HG03520 (cell line): Measurements from ENCODE around the gene DGCR6.
"Not testable (repeated sequence)": the region's sequence is repeated elsewhere in the genome, so short reads cannot be mapped to it uniquely, and the experiment has no call there.

Experiments used
- ATAC-seq: cut with Tn5 transposase; IDR thresholded peaks from one replicate; pipeline ENCODE4 v1.9.1; 2021; ENCODE audit warnings: mild to moderate bottlenecking, moderate library complexity; ENCODE audit not compliant: unreplicated experiment

DGCR6 gene

DNA sequence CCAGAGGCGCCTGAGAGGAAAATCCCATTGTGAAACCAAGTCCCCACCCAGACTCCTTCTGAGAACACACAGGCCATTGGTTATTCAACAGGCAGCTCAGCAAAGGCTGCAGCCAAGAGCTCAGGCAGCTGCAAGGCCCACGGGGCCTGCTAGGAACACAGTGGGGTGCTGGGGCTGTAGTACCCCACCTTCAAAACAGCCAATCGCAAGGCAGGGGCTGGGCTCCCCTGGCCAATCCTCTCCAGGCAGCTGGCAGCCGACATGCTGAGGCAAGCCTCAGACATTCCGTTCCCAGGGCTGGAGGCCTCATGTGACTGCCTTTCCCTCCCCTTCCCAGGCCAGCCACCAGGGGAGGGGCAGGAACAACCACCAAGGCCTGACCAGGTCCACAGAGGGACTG, 23.3 kb downstream of the DGCR6 start:
- ATAC-seq, result no peak

DNA sequence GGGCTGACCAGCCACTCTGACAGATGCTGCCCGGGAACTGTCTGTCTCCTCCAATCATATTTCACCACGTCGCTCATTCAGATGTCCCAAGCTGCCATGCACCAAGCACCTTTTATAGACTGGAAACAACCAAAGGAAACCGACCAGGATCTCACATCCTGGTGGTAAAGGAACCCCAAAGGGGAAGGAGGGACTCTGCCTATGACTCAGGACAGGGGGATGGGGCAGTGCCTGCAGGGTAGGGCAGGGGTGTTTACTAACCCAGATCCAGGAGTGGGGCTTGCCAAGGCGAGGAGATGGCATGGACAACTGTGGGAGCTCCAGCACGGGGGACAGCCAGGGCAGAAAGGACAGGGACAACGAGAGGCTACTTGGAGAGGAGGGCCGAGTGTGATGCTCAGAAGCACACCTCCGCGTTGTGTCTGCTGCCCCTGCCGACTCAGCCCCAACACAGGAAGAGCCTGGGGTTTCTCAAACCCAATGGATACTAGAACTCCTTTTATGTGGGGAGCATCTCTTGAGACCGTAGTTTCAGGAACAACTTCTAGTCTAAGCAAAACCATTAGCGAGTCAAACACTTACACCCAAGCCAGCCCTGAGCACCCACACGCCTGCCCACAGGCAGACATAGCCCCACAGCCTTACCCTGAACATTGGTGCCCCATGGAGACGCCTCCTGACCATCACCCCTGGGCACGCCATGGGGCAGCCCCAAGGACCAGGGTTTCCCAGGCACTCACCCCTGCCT, 26.0 kb downstream of the DGCR6 start:
- ATAC-seq, result no peak

DNA sequence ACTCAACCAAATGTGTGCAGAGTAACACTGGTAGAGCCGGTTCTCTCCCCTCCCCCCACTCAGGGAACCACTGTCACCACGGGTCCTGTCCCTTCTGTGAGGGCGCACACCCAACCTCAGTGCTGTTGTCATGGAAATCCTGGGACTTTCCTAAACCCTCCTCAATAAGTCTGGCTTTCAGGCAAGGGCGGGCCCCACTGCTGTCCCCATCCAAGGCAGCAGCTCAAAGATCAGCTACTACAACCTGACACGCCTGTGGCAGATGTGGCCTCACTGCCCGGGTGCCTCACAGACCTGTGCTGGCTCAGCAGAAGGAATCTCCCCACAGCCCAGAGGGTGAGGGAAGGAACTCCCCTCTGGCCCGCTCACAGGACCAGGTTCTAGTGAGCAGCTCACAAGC, 27.8 kb downstream of the DGCR6 start:
- no peak for ATAC-seq

- not testable (repeated sequence) for ATAC-seq
These were observed 28.6 kb downstream of the DGCR6 start for GRCh38 chr22:18934688-18935087.

DNA sequence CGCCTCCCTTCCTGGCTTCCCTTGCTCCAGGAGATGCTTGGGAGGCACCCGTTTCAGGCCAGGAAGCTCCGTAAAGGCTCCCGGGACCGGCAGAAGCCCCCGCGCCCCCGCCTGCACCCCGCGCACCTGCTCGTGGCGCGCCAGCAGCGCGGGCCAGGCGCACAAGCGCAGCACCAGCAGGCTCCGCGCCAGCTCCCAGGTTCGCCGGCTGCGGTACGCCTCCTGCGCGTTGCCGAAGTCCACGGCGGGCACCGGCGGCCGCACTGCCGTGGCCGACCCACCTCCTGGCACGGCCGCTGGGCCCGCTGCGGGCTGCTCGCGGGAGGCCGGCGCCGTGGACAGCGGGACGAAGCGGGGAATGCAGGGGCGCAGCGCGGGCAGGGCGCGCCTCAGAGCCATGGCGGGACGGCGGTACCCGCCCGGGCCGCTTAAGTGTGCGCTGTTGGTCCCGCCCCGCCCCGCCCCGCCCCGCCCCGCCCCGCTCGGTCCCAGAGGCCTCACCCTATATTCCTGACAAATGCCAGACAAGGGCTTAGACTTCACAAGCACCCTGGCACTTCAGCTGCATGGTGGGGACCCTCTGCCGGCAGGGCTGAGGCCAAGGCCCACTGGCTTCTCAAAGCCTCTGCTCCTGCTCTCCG, 29.9 kb downstream of the DGCR6 start, which contains the start of gene PRODH:
Gene PRODH (minus strand): TSS at position 405 of the 641 bp plus-strand sequence. CDS start 6 bp downstream, at position 399.
- no peak for ATAC-seq

GRCh38 chr22:18938691-18939090, 32.6 kb downstream of the DGCR6 start:
- not testable (repeated sequence) for ATAC-seq

DNA sequence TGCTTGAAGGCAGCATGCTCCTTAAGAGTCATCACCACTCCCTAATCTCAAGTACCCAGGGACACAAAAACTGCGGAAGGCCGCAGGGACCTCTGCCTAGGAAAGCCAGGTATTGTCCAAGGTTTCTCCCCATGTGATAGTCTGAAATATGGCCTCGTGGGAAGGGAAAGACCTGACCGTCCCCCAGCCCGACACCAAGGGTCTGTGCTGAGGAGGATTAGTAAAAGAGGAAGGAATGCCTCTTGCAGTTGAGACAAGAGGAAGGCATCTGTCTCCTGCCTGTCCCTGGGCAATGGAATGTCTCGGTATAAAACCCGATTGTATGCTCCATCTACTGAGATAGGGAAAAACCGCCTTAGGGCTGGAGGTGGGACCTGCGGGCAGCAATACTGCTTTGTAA, 41.0 kb downstream of the DGCR6 start:
- not testable (repeated sequence) for ATAC-seq

DNA sequence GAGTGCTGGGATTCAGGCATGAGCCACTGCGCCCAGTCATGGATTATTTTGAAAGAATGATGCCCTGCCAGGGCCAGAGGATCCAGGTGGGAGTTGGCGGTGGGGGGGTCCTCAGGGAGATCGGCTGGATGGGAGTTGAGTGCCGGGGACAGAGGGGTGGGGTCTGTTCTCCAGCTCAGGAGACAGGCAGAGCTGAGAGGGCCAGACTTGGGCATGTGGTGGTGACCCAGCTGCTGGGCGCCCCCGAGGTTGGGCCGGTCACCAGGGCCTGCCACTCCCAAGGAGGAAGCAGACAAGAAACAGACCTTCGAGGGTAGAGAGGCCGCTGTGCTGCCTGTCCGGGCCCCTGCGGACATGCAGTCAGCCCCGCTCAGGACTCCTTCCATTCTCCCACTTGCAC, 41.8 kb downstream of the DGCR6 start:
- ATAC-seq, result no peak

DNA sequence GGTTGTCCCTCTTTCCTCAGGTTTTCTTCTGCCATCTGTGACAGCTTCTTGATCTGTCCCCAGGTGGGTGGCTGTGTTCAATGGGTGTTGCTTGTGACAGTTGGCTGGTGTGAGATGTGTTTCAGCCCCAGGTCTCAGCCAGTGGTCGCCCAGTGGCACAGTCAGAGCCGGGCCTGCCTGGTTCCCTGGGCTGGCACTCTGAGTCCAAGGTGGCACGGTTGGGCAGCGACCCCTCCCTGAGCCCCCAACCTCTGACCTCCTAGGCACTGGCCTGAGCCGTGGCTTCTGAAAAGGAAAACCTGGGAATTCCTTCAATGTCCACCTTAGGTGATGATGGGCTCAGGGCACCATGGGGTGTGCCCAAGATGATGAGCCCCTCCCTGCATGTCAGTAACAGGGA, 44.0 kb downstream of the DGCR6 start:
- ATAC-seq, result no peak

DNA sequence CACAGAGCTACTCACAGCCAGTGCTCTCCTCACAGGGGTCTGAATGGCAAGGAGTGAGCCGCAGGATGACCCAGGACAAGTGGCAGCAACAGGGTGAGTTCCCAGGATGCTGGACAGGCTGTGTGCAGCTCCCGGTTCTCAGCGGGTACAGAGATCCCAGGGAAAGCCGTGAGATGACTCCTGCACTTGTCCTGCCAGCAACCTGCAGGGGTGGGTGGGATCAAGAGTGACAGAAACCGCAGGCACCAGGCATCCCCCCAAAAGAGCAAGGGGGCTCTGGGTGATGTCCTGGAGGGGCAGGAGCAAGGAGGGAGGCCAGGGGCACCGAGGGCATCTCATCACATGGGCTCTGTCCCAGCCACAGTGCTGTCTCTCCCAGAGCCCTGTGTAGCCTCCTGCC, 45.9 kb downstream of the DGCR6 start:
- ATAC-seq, result no peak

- not testable (repeated sequence) for ATAC-seq
These were observed 47.0 kb downstream of the DGCR6 start for GRCh38 chr22:18953128-18953527.

GRCh38 chr22:18954303-18954989, 48.3 kb downstream of the DGCR6 start:
- not testable (repeated sequence) for ATAC-seq

- ATAC-seq, result no peak
These were observed 49.0 kb downstream of the DGCR6 start for GRCh38 chr22:18954990-18955571.

GRCh38 chr22:18955696-18956095, 49.6 kb downstream of the DGCR6 start:
- ATAC-seq, result no peak

DNA sequence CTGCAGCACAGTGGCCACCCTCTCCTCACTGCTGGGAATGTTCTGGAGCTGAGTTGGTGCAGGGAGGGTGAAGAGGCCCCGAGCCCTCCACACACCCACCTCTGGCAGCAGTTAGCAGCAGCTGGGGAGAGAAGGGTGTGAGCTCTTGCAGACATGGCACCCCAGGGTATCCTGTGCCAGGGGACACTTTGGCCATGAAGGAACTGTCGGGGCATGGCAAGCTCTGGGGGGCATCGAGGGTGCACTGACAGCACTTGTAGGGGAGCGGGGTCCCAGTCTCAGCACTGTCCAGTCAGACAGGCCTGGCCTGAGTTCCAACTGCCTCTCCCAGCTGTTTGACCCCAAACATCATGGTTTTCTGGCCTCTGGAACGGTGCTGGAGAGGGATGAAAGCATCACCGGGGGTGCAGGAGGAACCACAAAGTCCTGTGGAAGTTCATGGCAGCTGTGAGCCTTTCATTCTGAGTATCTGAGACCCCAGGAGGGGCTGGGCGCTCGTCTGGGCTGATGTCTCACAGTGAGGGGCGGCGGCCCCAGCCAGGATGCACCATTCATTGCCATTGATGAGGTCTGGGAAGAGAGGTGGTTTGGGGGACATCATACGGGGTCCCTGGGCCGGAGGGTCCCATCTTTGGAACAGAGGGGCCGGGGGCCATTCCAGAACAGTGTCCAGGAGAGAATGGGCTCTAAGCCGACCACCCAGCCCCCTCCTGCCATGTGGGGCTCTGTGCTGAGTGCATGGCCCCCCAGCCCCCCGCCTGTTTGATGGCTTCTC, 50.2 kb downstream of the DGCR6 start:
- ATAC-seq, result not testable (repeated sequence)

DNA sequence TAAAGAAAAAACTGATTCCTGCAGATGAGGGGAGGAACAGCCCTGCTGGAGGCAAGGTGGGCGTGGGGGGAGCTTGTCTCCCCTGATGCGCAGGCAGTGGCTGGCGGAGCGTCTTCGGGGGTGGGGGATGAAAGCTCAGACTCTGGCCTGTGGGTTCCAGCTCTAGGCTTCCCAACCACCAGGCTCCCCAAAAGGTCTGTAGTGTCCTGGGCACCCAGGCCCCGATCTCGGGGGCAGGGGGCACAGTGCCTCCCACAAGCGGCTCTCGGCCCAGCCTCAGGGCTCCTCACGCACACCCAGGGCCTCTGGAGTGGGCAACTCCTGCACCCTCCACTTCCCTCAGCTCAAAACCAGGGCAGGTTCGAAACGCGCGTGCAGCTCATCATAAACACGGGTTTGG, 50.8 kb downstream of the DGCR6 start:
- not testable (repeated sequence) for ATAC-seq

GRCh38 chr22:18957621-18958320, 51.7 kb downstream of the DGCR6 start:
- not testable (repeated sequence) for ATAC-seq

GRCh38 chr22:18958321-18958705, 52.2 kb downstream of the DGCR6 start:
- ATAC-seq, result not testable (repeated sequence)

GRCh38 chr22:18958738-18959137, 52.6 kb downstream of the DGCR6 start:
- ATAC-seq, result not testable (repeated sequence)

DNA sequence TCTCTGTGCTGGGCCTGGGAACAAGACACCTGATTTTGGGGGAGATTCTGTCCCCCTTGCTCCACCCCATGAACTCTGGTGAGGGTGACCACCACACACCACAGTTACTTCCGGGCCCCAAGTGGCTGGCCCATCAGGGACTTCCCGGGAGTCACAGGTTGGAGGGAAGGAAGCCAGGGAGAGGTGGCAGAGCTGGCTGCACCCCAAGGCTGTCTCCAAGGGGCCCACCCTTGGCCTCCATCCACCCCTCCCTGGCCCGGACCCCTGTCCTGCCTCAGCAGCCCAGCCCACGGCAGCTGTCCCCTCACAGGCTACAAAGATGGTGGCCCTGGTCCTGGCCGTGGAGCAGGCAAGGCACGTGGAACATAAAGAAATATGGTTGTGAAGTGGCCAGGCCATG, 53.1 kb downstream of the DGCR6 start:
- ATAC-seq, result not testable (repeated sequence)
